Mesenchymal stem cell (in vitro differentiated cells and primary cell): Measurements from ENCODE around the gene ADD1.
"Not testable (repeated sequence)": the region's sequence is repeated elsewhere in the genome, so short reads cannot be mapped to it uniquely, and the experiment has no call there.

Experiments
- DNase-seq: peaks from one replicate; pipeline ENCODE4 v3.0.0-alpha.2; 2013
- H2AFZ ChIP-seq: one replicate; pipeline ENCODE4 v1.6.1; 2013; ENCODE audit warnings: low read depth, mild to moderate bottlenecking, control low read depth, inconsistent platforms, low read length, moderate library complexity
- H2AK5ac ChIP-seq: 2 replicates; pipeline ENCODE4 v1.6.1; 2013; ENCODE audit warnings: low read length, moderate library complexity, mild to moderate bottlenecking, inconsistent platforms; ENCODE audit not compliant: severe bottlenecking
- H2BK120ac ChIP-seq: one replicate; pipeline ENCODE4 v1.6.1; 2013; ENCODE audit warnings: low read depth, mild to moderate bottlenecking, inconsistent platforms, low read length, moderate library complexity
- H2BK12ac ChIP-seq, 2 experiments: one replicate each; pipeline ENCODE4 v1.6.1; 2013; ENCODE audit warnings: inconsistent platforms in 2 of 2, low read length in 2 of 2, mild to moderate bottlenecking in 2 of 2, moderate library complexity in 2 of 2, control low read depth in 1 of 2
- H2BK15ac ChIP-seq: one replicate; pipeline ENCODE4 v1.6.1; 2013; ENCODE audit warnings: mild to moderate bottlenecking, low read depth, inconsistent platforms; ENCODE audit not compliant: poor library complexity, severe bottlenecking
- H2BK5ac ChIP-seq: 2 replicates; pipeline ENCODE4 v1.6.1; 2013; ENCODE audit warnings: low read depth, mild to moderate bottlenecking, low read length, control low read depth, inconsistent platforms; ENCODE audit not compliant: poor library complexity, severe bottlenecking
- H3K14ac ChIP-seq, 2 experiments: one replicate each; pipeline ENCODE4 v1.6.1; 2013; ENCODE audit warnings: inconsistent platforms in 2 of 2, low read length in 2 of 2, control low read depth in 1 of 2, mild to moderate bottlenecking in 1 of 2, moderate library complexity in 1 of 2
- H3K18ac ChIP-seq, 2 experiments: one replicate each; pipeline ENCODE4 v1.6.1; 2013; ENCODE audit warnings: inconsistent platforms in 2 of 2, low read length in 2 of 2, control low read depth in 1 of 2, low read depth in 1 of 2, mild to moderate bottlenecking in 1 of 2
- H3K23ac ChIP-seq, 2 experiments: one replicate each; pipeline ENCODE4 v1.6.1; 2013; ENCODE audit warnings: inconsistent platforms in 2 of 2, low read length in 2 of 2, mild to moderate bottlenecking in 2 of 2, moderate library complexity in 2 of 2, control low read depth in 1 of 2
- H3K27ac ChIP-seq: 2 replicates; pipeline ENCODE4 v1.5.1; 2013; ENCODE audit warnings: mild to moderate bottlenecking, moderate library complexity, low read length, control low read depth, inconsistent platforms; ENCODE audit not compliant: poor library complexity, severe bottlenecking
- H3K27me3 ChIP-seq, 2 experiments: 2 replicates each; pipeline versions ENCODE4 v1.6.1 to v1.7.0; 2013; ENCODE audit warnings: low read length in 2 of 2, mild to moderate bottlenecking in 2 of 2, moderate library complexity in 2 of 2, control low read depth in 1 of 2, inconsistent platforms in 1 of 2; ENCODE audit not compliant: control insufficient read depth in 1 of 2, insufficient read depth in 1 of 2
- H3K36me3 ChIP-seq, 2 experiments: 2 replicates each; pipeline versions ENCODE4 v1.6.1 to v1.7.0; 2013; ENCODE audit warnings: low read length in 2 of 2, control low read depth in 1 of 2, inconsistent platforms in 1 of 2, low read depth in 1 of 2, mild to moderate bottlenecking in 1 of 2; ENCODE audit not compliant: insufficient read depth in 2 of 2, control insufficient read depth in 1 of 2
- H3K4ac ChIP-seq, 2 experiments: one replicate each; pipeline ENCODE4 v1.6.1; 2013; ENCODE audit warnings: inconsistent platforms in 2 of 2, low read length in 2 of 2, mild to moderate bottlenecking in 2 of 2, moderate library complexity in 2 of 2, control low read depth in 1 of 2, low read depth in 1 of 2
- H3K4me1 ChIP-seq: 2 replicates; pipeline ENCODE4 v1.6.1; 2013; ENCODE audit warnings: low read depth, low read length, control low read depth; ENCODE audit not compliant: control insufficient read depth, insufficient read depth
- H3K4me2 ChIP-seq: 2 replicates; pipeline ENCODE4 v1.6.1; 2013; ENCODE audit warnings: low read length, mild to moderate bottlenecking, inconsistent platforms; ENCODE audit not compliant: poor library complexity, severe bottlenecking
- H3K4me3 ChIP-seq, 2 experiments: 2 replicates each; pipeline versions ENCODE4 v1.5.1 to v1.7.0; 2013; ENCODE audit warnings: low read length in 2 of 2, mild to moderate bottlenecking in 2 of 2, control low read depth in 1 of 2, low read depth in 1 of 2; ENCODE audit not compliant: insufficient read depth in 1 of 2
- H3K79me1 ChIP-seq: replicated peaks from 2 replicates; pipeline ENCODE4 v1.6.1; 2013; ENCODE audit warnings: mild to moderate bottlenecking, control low read depth, low read length, inconsistent platforms; ENCODE audit not compliant: poor library complexity, severe bottlenecking
- H3K9ac ChIP-seq: 2 replicates; pipeline ENCODE4 v1.7.0; 2013; ENCODE audit warnings: mild to moderate bottlenecking, low read length, moderate library complexity
- H3K9me3 ChIP-seq: 2 replicates; pipeline ENCODE4 v1.7.0; 2013; ENCODE audit warnings: mild to moderate bottlenecking, low read length; ENCODE audit not compliant: control insufficient read depth
- H4K8ac ChIP-seq: one replicate; pipeline ENCODE4 v1.6.1; 2013; ENCODE audit warnings: inconsistent platforms, mild to moderate bottlenecking, low read length, moderate library complexity
- H4K91ac ChIP-seq: one replicate; pipeline ENCODE4 v1.6.1; 2013; ENCODE audit warnings: mild to moderate bottlenecking, low read length, inconsistent platforms
- WGBS: methylation state at CpG from one replicate; pipeline ENCODE4 v1.1.7; 2013; ENCODE audit warnings: mixed read lengths; 5-methylcytosine and 5-hydroxymethylcytosine counted together

The ADD1 gene

DNA sequence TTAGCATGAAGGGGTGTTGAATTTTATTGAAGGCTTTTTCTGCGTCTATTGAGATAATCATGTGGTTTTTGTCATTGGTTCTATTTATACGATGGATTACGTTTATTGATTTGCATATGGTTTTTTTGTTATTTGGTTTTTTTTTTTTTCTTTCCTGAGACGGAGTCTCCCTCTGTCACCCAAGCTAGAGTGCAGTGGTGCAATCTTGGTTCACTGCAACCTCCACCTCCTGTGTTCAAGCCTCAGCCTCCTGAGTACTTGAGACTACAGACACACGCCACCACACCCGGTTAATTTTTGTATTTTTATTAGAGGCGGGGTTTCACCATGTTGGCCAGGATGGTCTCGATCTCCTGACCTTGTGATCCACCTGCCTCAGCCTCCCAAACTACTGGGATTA lies 75.1 kb downstream of the ADD1 start:
- H3K9me3 ChIP-seq, H4K91ac ChIP-seq, H3K27ac ChIP-seq, H3K4ac ChIP-seq, H2BK5ac ChIP-seq, H2AK5ac ChIP-seq, H3K27me3 ChIP-seq, H2BK120ac ChIP-seq, H3K4me2 ChIP-seq, H3K23ac ChIP-seq, DNase-seq, H2BK12ac ChIP-seq, H4K8ac ChIP-seq, H3K9ac ChIP-seq, H3K18ac ChIP-seq, H2BK15ac ChIP-seq, H3K14ac ChIP-seq, H2AFZ ChIP-seq, H3K4me3 ChIP-seq: not testable (repeated sequence)
- 98% methylated on average over 8 of the region's 8 CpGs for WGBS
- peaks cover 13% of the 10 kb centered on the region for H3K4me1 ChIP-seq
- H3K36me3 ChIP-seq, result peaks cover 36 to 41% of the 10 kb centered on the region in 2 experiments
- peaks cover 14% of the 10 kb centered on the region for H3K79me1 ChIP-seq

DNA sequence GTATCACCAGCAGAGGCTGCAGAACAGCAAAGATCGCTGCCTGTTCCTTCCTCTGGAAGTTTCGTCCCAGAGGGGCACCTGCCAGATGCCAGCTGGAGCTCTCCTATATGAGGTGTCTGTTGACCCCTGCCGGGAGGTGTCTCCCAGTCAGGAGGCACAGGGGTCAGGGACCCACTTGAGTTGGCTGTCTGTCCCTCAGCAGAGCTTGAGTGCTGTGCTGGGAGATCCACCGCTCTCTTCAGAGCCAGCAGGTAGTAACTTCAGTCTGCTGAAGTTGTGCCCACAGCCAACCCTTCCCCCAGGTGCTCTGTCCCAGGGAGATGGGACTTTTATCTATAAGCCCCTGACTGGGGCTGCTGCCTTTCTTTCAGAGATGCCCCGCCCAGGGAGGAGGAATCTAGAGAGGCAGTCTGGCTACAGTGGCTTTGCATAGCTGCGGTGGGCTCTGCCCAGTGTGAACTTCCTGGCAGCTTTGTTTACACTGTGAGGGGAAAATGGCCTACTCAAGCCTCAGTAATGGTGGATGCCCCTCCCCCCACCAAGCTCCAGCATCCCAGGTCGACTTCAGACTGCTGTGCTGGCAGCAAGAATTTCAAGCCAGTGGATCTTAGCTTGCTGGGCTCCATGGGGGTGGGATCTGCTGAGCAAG lies 78.9 kb downstream of the ADD1 start:
- not testable (repeated sequence) for H3K9me3 ChIP-seq, H2BK15ac ChIP-seq, H3K4me3 ChIP-seq, H3K23ac ChIP-seq, H3K14ac ChIP-seq, H2BK12ac ChIP-seq, H2AFZ ChIP-seq, H4K8ac ChIP-seq, H4K91ac ChIP-seq, H3K27me3 ChIP-seq, H2BK5ac ChIP-seq, H2BK120ac ChIP-seq, H3K4me2 ChIP-seq, H3K9ac ChIP-seq
- Histone ChIP-seq H3K79me1 (peaks cover 21% of the 10 kb centered on the region), H3K4me1 (peaks cover 26% of the 10 kb centered on the region), H3K4ac (peak overlapping the region; percentile 20 to 76), H3K36me3 (peaks cover 44 to 45% of the 10 kb centered on the region in 2 experiments), H3K27ac (peak overlapping the region; percentile 78), H3K18ac (peak overlapping the region in 1 of 2 experiments; percentile 57), H2AK5ac (peak overlapping the region; percentile 50)
- 38% methylated on average over 7 of the region's 7 CpGs for WGBS
- peak; percentile 82 for DNase-seq

DNA sequence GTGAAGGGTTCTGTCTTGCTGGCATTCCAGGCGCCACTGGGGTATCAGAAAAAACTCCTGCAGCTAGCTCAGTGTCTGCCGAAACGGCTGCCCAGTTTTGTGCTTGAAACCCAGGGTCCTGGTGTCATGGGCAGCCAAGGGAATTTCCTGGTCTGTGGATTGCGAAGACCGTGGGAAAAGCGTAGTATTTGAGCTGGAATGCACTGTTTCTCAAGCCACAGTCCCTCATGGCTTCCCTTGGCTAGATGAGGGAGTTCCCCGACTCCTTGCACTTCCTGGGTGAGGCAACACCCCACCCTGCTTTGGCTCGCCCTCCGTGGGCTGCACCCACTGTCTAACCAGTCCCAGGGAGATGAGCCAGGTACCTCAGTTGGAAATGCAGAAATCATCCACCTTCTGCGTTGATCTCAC lies 79.5 kb downstream of the ADD1 start:
- H2BK15ac ChIP-seq, result no peak overlapping the region
- peak overlapping the region in 1 of 2 experiments; percentile 52 for H3K4ac ChIP-seq
- H4K8ac ChIP-seq, result no peak overlapping the region
- no peaks in the 10 kb centered on the region for H3K27me3 ChIP-seq
- DNase-seq, result peak; percentile 88
- H3K9me3 ChIP-seq, result no peaks in the 10 kb centered on the region
- H2AFZ ChIP-seq, result no peak overlapping the region
- peaks cover 50 to 51% of the 10 kb centered on the region in 2 experiments for H3K36me3 ChIP-seq
- peak overlapping the region; percentile 51 to 83 for H2BK12ac ChIP-seq
- H3K79me1 ChIP-seq, result peaks cover 26% of the 10 kb centered on the region
- H3K9ac ChIP-seq, result no peak overlapping the region
- peaks cover 26% of the 10 kb centered on the region for H3K4me1 ChIP-seq
- H3K4me2 ChIP-seq, result no peak overlapping the region
- H2BK5ac ChIP-seq, result peak overlapping the region; percentile 2
- peak overlapping the region; percentile 77 for H3K27ac ChIP-seq
- H3K14ac ChIP-seq, result peak overlapping the region in 1 of 2 experiments; percentile 66
- H3K23ac ChIP-seq, result no peak overlapping the region
- no peak overlapping the region for H3K4me3 ChIP-seq
- H3K18ac ChIP-seq, result peak overlapping the region in 1 of 2 experiments; percentile 46
- peak overlapping the region; percentile 61 for H4K91ac ChIP-seq
- 88% methylated on average over 10 of the region's 10 CpGs for WGBS
- no peak overlapping the region for H2BK120ac ChIP-seq
- H2AK5ac ChIP-seq, result peak overlapping the region; percentile 18

DNA sequence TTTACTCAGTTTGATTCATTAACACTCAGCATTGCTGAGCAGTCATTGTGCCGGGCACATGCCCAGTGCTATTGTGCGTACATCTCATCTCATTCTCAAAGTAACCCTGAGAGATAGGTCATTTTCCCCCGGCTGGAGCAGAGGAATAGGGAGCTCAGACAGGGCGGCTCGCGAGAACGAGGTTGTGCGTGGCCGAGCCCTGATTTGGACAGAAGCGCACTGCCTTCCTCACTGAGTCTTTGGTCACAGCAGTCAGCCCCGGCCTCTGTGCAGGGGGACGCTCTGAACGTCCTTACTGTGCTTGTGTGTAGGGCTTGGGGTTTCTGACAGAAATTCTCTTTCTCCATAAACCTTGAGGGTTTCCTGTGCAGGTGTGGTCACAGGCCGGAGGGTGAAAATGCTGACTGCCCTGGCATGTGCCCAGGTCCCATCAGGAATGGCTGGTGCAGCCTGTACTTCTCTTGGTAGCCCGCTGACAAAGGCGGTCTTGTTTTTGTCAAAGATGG lies 80.1 kb downstream of the ADD1 start:
- H2BK12ac ChIP-seq, result no peak overlapping the region
- peaks cover 30% of the 10 kb centered on the region for H3K79me1 ChIP-seq
- H4K8ac ChIP-seq, result no peak overlapping the region
- H2AFZ ChIP-seq, result no peak overlapping the region
- no peak for DNase-seq
- WGBS, result 97% methylated on average over 16 of the region's 16 CpGs
- no peak overlapping the region for H2BK5ac ChIP-seq
- peak overlapping the region in 1 of 2 experiments; percentile 46 for H3K18ac ChIP-seq
- H3K14ac ChIP-seq, result no peak overlapping the region
- no peaks in the 10 kb centered on the region for H3K9me3 ChIP-seq
- H3K36me3 ChIP-seq, result peaks cover 55 to 56% of the 10 kb centered on the region in 2 experiments
- no peak overlapping the region for H2AK5ac ChIP-seq
- no peak overlapping the region for H3K4me3 ChIP-seq
- no peak overlapping the region for H2BK15ac ChIP-seq
- H3K23ac ChIP-seq, result no peak overlapping the region
- H3K4me2 ChIP-seq, result no peak overlapping the region
- H4K91ac ChIP-seq, result peak overlapping the region; percentile 14
- H2BK120ac ChIP-seq, result no peak overlapping the region
- H3K4me1 ChIP-seq, result peaks cover 26% of the 10 kb centered on the region
- no peak overlapping the region for H3K9ac ChIP-seq
- no peaks in the 10 kb centered on the region for H3K27me3 ChIP-seq
- peak overlapping the region; percentile 77 for H3K27ac ChIP-seq
- H3K4ac ChIP-seq, result no peak overlapping the region
